PC-9 (cell line): Measurements from ENCODE around the gene GABRG3. TPM values are rescaled to one million over a fixed set of nuclear protein-coding genes. Genes with fewer than 3 reads are reported as not detected.

Experiments used
- BruUV-seq: library from RNA; stranded (reverse); fragments of 400-500 nt; replicated peaks from 2 replicates; lab custom pipeline; 2021; lab: Mats Ljungman, UMichigan
- CTCF ChIA-PET: fragments of 300-600 bp; sonication (Branson Sonifier 250); formaldehyde crosslinking; loops from one replicate; lab custom pipeline; 2022; ENCODE audit warnings: antibody characterized with exemption; lab: Charles Lee
- POLR2A ChIA-PET: fragments of 300-600 bp; sonication (Branson Sonifier 250); formaldehyde crosslinking; loops from one replicate; lab custom pipeline; 2022; ENCODE audit warnings: antibody characterized with exemption; ENCODE audit not compliant: unreplicated experiment; lab: Charles Lee
- DNase-seq, 2 experiments: peaks; one replicate each; pipeline versions ENCODE4 v3.0.0 to v3.0.0-alpha.2; 2015 to 2022; ENCODE audit warnings: mixed read lengths in 1 of 2
- H2AFZ ChIP-seq: fragments of 200-600 bp; sonication (generic); 2 replicates; pipeline ENCODE4 v1.8.1; 2017; ENCODE audit warnings: antibody characterized with exemption
- H3F3A ChIP-seq: fragments of 200-600 bp; sonication (generic); 2 replicates; pipeline ENCODE4 v1.8.1; 2017; ENCODE audit warnings: antibody characterized with exemption, mild to moderate bottlenecking, low read depth; ENCODE audit not compliant: insufficient read depth
- H3K27ac ChIP-seq: fragments of 200-600 bp; sonication (generic); 2 replicates; pipeline ENCODE4 v1.6.1; 2016; ENCODE audit warnings: mixed run types
- H3K27me3 ChIP-seq: fragments of 200-600 bp; sonication (generic); 2 replicates; pipeline ENCODE4 v1.6.1; 2016; ENCODE audit warnings: low read depth, mixed run types; ENCODE audit not compliant: insufficient read depth
- H3K36me3 ChIP-seq: fragments of 200-600 bp; sonication (generic); 2 replicates; pipeline ENCODE4 v1.6.1; 2016; ENCODE audit warnings: low read depth, mixed run types
- H3K4me1 ChIP-seq: fragments of 200-600 bp; sonication (generic); replicated peaks from 2 replicates; pipeline ENCODE4 v1.6.1; 2016; ENCODE audit warnings: mixed run types; ENCODE audit not compliant: insufficient read depth
- H3K4me2 ChIP-seq: fragments of 200-600 bp; sonication (generic); 2 replicates; pipeline ENCODE4 v1.6.1; 2017; ENCODE audit warnings: mixed run types
- H3K4me3 ChIP-seq: fragments of 200-600 bp; sonication (generic); 2 replicates; pipeline ENCODE4 v1.6.1; 2016; ENCODE audit warnings: mixed run types
- H3K79me2 ChIP-seq: fragments of 200-600 bp; sonication (generic); 2 replicates; pipeline ENCODE4 v1.6.1; 2017; ENCODE audit warnings: low read depth, mixed run types
- H3K9me2 ChIP-seq: fragments of 200-600 bp; sonication (generic); 2 replicates; pipeline ENCODE4 v1.8.1; 2017; ENCODE audit warnings: mild to moderate bottlenecking; ENCODE audit not compliant: insufficient read depth
- H3K9me3 ChIP-seq: fragments of 200-600 bp; sonication (generic); 2 replicates; pipeline ENCODE4 v1.8.1; 2016; ENCODE audit warnings: low read depth; ENCODE audit not compliant: insufficient read depth
- H4K20me1 ChIP-seq: fragments of 200-600 bp; sonication (generic); 2 replicates; pipeline ENCODE4 v1.8.1; 2017; ENCODE audit not compliant: insufficient read depth
- CTCF ChIP-seq: fragments of 200-600 bp; sonication (generic); conservative IDR thresholded peaks from 2 replicates; pipeline ENCODE4 v1.6.1; 2017; ENCODE audit warnings: mixed run types, antibody characterized with exemption, mild to moderate bottlenecking, moderate library complexity
- EZH2 ChIP-seq: fragments of 200-600 bp; sonication (generic); IDR thresholded peaks from 2 replicates; pipeline ENCODE4 v1.8.0; 2017; ENCODE audit warnings: antibody characterized with exemption, low read depth
- intact Hi-C: fragments of 100-400 bp; cut with micrococcal nuclease; formaldehyde crosslinking; loops from one replicate; pipeline ENCODE4 v1.10.0; 2022; ENCODE audit not compliant: unreplicated experiment
- total RNA-seq: library from RNA; stranded (reverse); gene quantifications from 2 replicates; pipeline ENCODE4 v1.2.3, GENCODE V29; 2021

Gene GABRG3
- total RNA-seq, 1 experiment from 2014 or later: not detected

DNA sequence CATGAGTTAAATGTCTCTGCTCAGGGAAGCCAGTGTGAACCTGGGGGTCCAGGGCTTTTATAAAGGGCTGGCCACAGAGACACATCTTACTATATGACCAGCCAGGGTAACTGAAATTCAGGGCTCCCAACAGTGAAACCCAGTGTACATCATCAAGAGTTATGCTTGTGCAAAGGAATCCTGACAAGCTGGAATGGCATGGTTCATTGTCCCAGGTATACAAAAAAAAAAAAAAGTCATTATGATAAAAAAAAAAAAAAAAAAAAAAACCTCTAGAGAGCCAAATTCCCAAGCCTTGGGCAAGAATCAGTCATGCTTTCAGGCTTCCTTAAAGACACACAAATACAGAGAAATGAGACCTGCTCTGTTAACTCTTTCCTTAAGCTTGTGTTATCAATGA is 452.0 kb downstream of the GABRG3 start:
- ChIA-PET POLR2A (no interaction called here), CTCF (no interaction called here)

GRCh38 chr15:27426805-27427204 is 455.8 kb downstream of the GABRG3 start:
- TF ChIP-seq CTCF: no peak
- TF ChIP-seq EZH2: no peak
- Histone ChIP-seq H3K4me2 (no peak overlapping the region), H3K9me3 (no peaks in the 10 kb centered on the region), H3K4me1 (no peaks in the 10 kb centered on the region), H3K4me3 (no peak overlapping the region), H3F3A (no peaks in the 10 kb centered on the region), H4K20me1 (no peaks in the 10 kb centered on the region), H3K9me2 (no peaks in the 10 kb centered on the region), H3K27me3 (no peaks in the 10 kb centered on the region), H2AFZ (no peak overlapping the region), H3K27ac (no peak overlapping the region), H3K36me3 (no peaks in the 10 kb centered on the region), H3K79me2 (no peaks in the 10 kb centered on the region)
- intact Hi-C loops: no loop called here
- CTCF ChIA-PET: no interaction called here
- BruUV-seq: no TSS peak
- DNase-seq: no peak
- POLR2A ChIA-PET: no interaction called here

More for the DNA sequence above, 452.0 kb downstream of the GABRG3 start:
- H3K79me2 ChIP-seq: no peaks in the 10 kb centered on the region
- H3F3A ChIP-seq: no peaks in the 10 kb centered on the region
- intact Hi-C loops: no loop called here
- DNase-seq: no peak
- no peak overlapping the region for H3K4me3 ChIP-seq
- TF ChIP-seq EZH2 (no peak), CTCF (no peak)
- no peaks in the 10 kb centered on the region for H3K36me3 ChIP-seq
- H4K20me1 ChIP-seq: no peaks in the 10 kb centered on the region
- H3K9me2 ChIP-seq: no peaks in the 10 kb centered on the region
- no peaks in the 10 kb centered on the region for H3K27me3 ChIP-seq
- H3K27ac ChIP-seq: no peak overlapping the region
- H2AFZ ChIP-seq: no peak overlapping the region
- H3K9me3 ChIP-seq: no peaks in the 10 kb centered on the region
- H3K4me2 ChIP-seq: no peak overlapping the region
- no TSS peak for BruUV-seq
- no peaks in the 10 kb centered on the region for H3K4me1 ChIP-seq

GRCh38 chr15:27427276-27427675 is 456.3 kb downstream of the GABRG3 start:
- intact Hi-C loops: no loop called here
- BruUV-seq: no TSS peak
- no peak for DNase-seq
- H3K79me2 ChIP-seq: no peaks in the 10 kb centered on the region
- H3K27me3 ChIP-seq: no peaks in the 10 kb centered on the region
- POLR2A ChIA-PET: no interaction called here
- H3K4me2 ChIP-seq: no peak overlapping the region
- CTCF ChIA-PET: no interaction called here
- no peak overlapping the region for H3K4me3 ChIP-seq
- H3F3A ChIP-seq: no peaks in the 10 kb centered on the region
- no peaks in the 10 kb centered on the region for H4K20me1 ChIP-seq
- no peaks in the 10 kb centered on the region for H3K9me2 ChIP-seq
- no peaks in the 10 kb centered on the region for H3K36me3 ChIP-seq
- H3K9me3 ChIP-seq: no peaks in the 10 kb centered on the region
- H3K27ac ChIP-seq: no peak overlapping the region
- TF ChIP-seq CTCF (no peak), EZH2 (no peak)
- no peaks in the 10 kb centered on the region for H3K4me1 ChIP-seq
- no peak overlapping the region for H2AFZ ChIP-seq
